Activated B cell treated with CpG ODN at 0.5 μM for 24 hours (primary cell): ENCODE results near the gene BBLN. TPM values are rescaled to one million over a fixed set of nuclear protein-coding genes. Genes with fewer than 3 reads are reported as not detected.
A peak's percentile ranks its signal among the peaks of the same experiment; 100 is the strongest.

Experiments used
- ATAC-seq: fragments of 200-7000 bp; cut with Tn5 transposase; one replicate; pipeline ENCODE4 v1.10.0; 2021; ENCODE audit warnings: low read depth, mild to moderate bottlenecking, moderate library complexity
- CTCF ChIA-PET: fragments of 350-600 bp; sonication (Branson Sonifier 250); formaldehyde crosslinking; loops from one replicate; lab custom pipeline; 2021; ENCODE audit warnings: antibody characterized with exemption; lab: Charles Lee
- POLR2A ChIA-PET: fragments of 350-600 bp; sonication (Branson Sonifier 250); formaldehyde crosslinking; loops from one replicate; lab custom pipeline; 2021; ENCODE audit warnings: antibody characterized with exemption; lab: Charles Lee
- DNase-seq: peaks from one replicate; pipeline ENCODE4 v3.0.0; 2022
- H3K27ac Mint-ChIP-seq: one replicate; pipeline ENCODE4 v1.8.0; 2020; ENCODE audit warnings: mixed read lengths
- H3K27me3 Mint-ChIP-seq: one replicate; pipeline ENCODE4 v1.8.0; 2021; ENCODE audit warnings: mixed read lengths
- H3K36me3 Mint-ChIP-seq: one replicate; pipeline ENCODE4 v1.8.0; 2021; ENCODE audit warnings: low read depth, mixed read lengths
- H3K4me1 Mint-ChIP-seq: one replicate; pipeline ENCODE4 v1.8.0; 2021; ENCODE audit warnings: mixed read lengths
- H3K4me3 Mint-ChIP-seq: one replicate; pipeline ENCODE4 v1.8.0; 2020; ENCODE audit warnings: mild to moderate bottlenecking, mixed read lengths
- H3K9me3 Mint-ChIP-seq: one replicate; pipeline ENCODE4 v1.8.0; 2020; ENCODE audit warnings: mixed read lengths
- intact Hi-C: fragments of 100-400 bp; cut with micrococcal nuclease; formaldehyde crosslinking; loops from one replicate; pipeline ENCODE4 v1.15.1; 2024
- total RNA-seq: library from RNA; stranded (reverse); gene quantifications from 2 replicates; pipeline ENCODE4 v1.2.3, GENCODE V29; 2022
- TF ChIP-seq, protein P1 (sequence below): fragments of 200-600 bp; IDR thresholded peaks from one replicate; pipeline ENCODE4 v1.8.0; 2022; ENCODE audit warnings: antibody characterized with exemption, mild to moderate bottlenecking

Gene BBLN
- total RNA-seq, 1 donor from 2014 or later = 47.7 TPM

DNA sequence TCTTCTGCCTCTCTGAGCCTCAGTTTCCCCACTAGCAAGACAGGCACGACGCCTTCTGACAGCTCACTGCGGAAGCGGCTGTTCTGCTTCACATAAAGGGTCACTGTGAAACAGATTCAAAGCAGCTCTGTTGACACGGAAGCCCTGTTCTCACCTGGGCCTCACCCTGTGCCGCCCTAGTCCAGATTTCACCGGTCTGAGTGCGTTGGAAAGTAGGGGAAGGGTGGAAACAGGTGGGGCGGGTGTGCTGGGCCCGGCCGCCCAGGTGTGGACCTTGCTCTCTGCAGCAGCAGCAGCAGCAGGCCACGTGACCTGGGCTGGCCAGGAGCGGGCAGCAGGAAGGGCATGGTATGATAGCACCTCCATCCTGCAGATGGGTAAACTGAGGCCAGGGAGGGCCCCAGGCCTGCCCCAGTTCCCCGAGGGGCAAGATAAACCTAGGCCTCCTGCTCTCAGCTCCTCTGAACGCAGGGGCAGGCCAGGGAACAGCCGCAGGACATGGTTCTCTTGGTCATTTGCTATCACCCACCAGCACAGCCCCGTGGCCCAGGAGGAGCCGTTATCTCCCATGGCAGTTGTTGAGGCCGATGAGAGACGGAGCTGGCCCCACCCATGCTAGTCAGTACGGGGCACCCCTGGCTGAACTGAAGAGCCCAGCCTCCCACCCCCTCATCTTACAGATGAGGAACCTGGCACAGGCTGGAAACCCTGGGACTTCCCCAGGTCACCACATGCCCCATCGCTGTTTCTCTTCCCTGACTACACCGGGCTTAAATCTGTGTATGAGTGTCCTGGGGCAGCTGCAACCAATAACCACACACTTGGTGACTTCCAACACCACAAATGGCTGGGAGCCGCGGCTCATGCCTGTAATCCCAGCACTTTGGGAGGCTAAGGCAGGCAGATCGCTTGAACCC, 44.6 kb upstream of the BBLN start:
- Mint-ChIP-seq H3K27me3 (no peaks in the 10 kb centered on the region), H3K9me3 (no peaks in the 10 kb centered on the region), H3K27ac (peak overlapping the region; percentile 92), H3K4me3 (peak overlapping the region; percentile 71), H3K4me1 (peaks cover 42% of the 10 kb centered on the region), H3K36me3 (peaks cover 29% of the 10 kb centered on the region)
- intact Hi-C loops = loop anchor here (1.0 to 5.0 kb wide), 4 partner anchors 13 to 133 kb away; partner anchors contain the start of gene EEIG1
- TF ChIP-seq, protein P1, sequence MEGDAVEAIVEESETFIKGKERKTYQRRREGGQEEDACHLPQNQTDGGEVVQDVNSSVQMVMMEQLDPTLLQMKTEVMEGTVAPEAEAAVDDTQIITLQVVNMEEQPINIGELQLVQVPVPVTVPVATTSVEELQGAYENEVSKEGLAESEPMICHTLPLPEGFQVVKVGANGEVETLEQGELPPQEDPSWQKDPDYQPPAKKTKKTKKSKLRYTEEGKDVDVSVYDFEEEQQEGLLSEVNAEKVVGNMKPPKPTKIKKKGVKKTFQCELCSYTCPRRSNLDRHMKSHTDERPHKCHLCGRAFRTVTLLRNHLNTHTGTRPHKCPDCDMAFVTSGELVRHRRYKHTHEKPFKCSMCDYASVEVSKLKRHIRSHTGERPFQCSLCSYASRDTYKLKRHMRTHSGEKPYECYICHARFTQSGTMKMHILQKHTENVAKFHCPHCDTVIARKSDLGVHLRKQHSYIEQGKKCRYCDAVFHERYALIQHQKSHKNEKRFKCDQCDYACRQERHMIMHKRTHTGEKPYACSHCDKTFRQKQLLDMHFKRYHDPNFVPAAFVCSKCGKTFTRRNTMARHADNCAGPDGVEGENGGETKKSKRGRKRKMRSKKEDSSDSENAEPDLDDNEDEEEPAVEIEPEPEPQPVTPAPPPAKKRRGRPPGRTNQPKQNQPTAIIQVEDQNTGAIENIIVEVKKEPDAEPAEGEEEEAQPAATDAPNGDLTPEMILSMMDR = no peak
- DNase-seq (peak; percentile 60), ATAC-seq (peak; percentile 93)
- POLR2A ChIA-PET = interaction anchor here (0.5 to 3.4 kb wide), 22 partner anchors 10 to 344 kb away, joined by 3 to 16 read pairs (median 5); partner anchors contain the start of genes BBLN, EEIG1, GOLGA2 and NAIF1
- CTCF ChIA-PET = interaction anchor here (0.5 to 4.3 kb wide), 7 partner anchors 22 to 431 kb away, joined by 3 to 39 read pairs (median 7); no protein-coding TSS in a partner anchor

DNA sequence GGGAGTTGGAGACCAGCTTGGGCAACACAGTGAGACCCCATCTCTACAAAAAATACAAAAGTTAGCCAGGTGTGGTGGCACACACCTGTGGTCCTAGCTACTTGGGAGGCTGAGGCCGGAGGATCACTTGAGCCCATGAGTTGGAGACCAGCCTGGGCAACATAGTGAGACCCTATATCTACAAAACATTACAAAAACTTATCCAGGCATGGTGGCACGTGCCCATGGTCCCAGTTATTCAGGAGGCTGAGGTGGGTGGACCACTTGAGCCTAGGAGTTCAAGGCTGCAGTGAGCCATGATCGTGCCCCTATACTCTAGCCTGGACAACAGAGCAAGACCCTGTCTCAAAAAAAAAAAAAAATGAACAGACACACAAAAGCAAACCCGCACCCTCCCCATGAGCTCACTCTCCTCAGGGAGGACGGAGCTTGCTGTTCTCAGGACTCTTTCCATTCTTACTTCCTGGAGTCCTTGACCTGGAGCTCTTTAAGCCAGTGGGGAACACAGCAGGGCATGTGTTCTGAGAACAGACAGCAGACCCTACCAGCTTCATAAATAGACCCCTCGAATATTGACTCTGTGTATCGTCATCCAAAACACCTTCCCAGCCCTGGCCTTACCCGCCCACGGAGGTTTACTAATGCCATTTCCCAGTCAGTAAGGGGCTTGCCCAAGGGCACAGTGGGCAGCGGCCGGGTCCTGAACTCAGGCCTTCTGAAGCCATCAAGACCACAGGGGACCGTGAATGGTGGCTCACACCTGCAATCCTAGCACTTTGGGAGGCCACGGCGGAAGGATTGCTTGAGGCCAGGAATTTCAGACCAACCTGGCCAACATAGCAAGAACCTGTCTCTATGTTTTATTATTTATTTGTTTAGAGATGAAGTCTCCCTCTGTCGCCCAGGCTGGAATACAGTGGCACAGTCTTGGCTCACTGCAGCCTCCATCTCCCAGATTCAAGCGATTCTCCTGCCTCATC, 43.7 kb upstream of the BBLN start:
- DNase-seq (no peak), ATAC-seq (no peak)
- intact Hi-C loops = loop anchor here (1.0 to 5.0 kb wide), 6 partner anchors 22 to 173 kb away; partner anchors contain the start of genes EEIG1 and NAIF1
- peaks cover 31% of the 10 kb centered on the region for H3K36me3 Mint-ChIP-seq
- no peaks in the 10 kb centered on the region for H3K9me3 Mint-ChIP-seq
- peak overlapping the region; percentile 71 for H3K4me3 Mint-ChIP-seq
- TF ChIP-seq, protein P1 = no peak
- POLR2A ChIA-PET = interaction anchor here (0.5 to 3.4 kb wide), 20 partner anchors 9 to 345 kb away, joined by 3 to 16 read pairs (median 5); partner anchors contain the start of genes BBLN, EEIG1, GOLGA2 and NAIF1
- H3K4me1 Mint-ChIP-seq = peaks cover 42% of the 10 kb centered on the region
- H3K27ac Mint-ChIP-seq = peak overlapping the region; percentile 92
- no peaks in the 10 kb centered on the region for H3K27me3 Mint-ChIP-seq
- CTCF ChIA-PET = interaction anchor here (1.0 to 4.3 kb wide), 6 partner anchors 23 to 174 kb away, joined by 5 to 39 read pairs (median 8); no protein-coding TSS in a partner anchor

DNA sequence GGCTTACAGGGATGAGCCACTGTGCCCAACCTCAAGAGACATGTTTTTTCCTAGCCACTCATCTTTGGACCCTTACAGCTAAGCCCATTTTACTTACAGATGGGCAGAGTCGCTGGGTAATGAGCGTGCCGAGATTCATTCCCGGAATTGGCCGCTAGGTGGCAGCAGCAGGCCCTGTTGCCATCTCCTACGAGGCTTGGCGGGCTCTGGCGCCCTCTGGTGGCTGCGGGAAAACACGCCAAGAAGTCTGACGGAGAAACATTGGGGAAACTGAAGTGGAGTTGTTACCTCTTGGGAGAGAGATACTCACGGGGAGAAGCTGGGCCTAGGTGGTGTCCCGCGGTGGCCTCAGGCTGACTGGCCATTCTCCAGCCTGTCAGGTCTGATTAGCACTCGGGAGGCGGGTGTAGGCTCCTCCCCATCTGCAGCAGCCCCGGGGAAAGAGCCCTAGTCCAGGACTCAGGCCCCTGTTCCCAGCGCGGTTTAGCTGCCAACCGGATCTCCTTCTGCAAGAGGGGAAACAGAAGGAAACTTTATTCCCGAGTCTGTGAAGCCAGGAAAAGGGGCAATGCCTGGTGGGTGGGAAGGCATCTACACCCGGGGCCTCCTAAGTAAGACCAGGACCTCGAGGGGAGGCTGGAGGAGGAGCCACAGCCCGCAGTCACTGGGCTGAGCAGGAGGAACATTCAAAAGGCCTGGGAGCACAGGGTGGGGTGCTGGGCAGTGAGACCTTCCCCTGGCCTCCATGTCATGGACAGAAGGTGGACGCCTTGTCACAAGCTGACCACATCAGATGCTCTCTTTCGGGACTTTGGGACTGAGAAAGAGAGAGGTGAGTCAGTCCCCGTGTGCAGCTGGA, 42.2 kb upstream of the BBLN start:
- no peaks in the 10 kb centered on the region for H3K9me3 Mint-ChIP-seq

More for the DNA sequence above, 42.2 kb upstream of the BBLN start:
- H3K27ac Mint-ChIP-seq = peak overlapping the region; percentile 56
- no peak overlapping the region for H3K4me3 Mint-ChIP-seq
- intact Hi-C loops = loop anchor here (1.0 to 5.0 kb wide), 6 partner anchors 24 to 175 kb away; partner anchors contain the start of genes EEIG1 and NAIF1
- no peaks in the 10 kb centered on the region for H3K27me3 Mint-ChIP-seq
- ChIA-PET POLR2A (interaction anchor here (0.5 to 3.4 kb wide), 3 partner anchors 11 to 566 kb away, joined by 4 to 16 read pairs (median 5); partner anchors contain the start of gene NAIF1), CTCF (interaction anchor here (0.6 to 4.3 kb wide), 17 partner anchors 10 to 175 kb away, joined by 3 to 39 read pairs (median 4); partner anchors contain the start of genes NAIF1 and PTGES2)
- peaks cover 42% of the 10 kb centered on the region for H3K4me1 Mint-ChIP-seq
- peak; percentile 48 for ATAC-seq
- peak; percentile 98 for DNase-seq
- H3K36me3 Mint-ChIP-seq = peaks cover 38% of the 10 kb centered on the region
- TF ChIP-seq, protein P1 = peak; percentile 99
